Karpas-422 (cell line): Measurements from ENCODE around the gene LGALS3BP. TPM values are rescaled to one million over a fixed set of nuclear protein-coding genes. Genes with fewer than 3 reads are reported as not detected.

Experiments used
- DNase-seq: peaks from one replicate; pipeline ENCODE4 v3.0.0-alpha.2; 2015
- H2AFZ ChIP-seq: fragments of 200-600 bp; sonication (generic); 2 replicates; pipeline ENCODE4 v1.6.1; 2014; ENCODE audit warnings: antibody characterized with exemption, low read length, mixed read lengths
- H3K27ac ChIP-seq: fragments of 200-600 bp; sonication (generic); 2 replicates; pipeline ENCODE4 v1.5.1; 2014; ENCODE audit warnings: mild to moderate bottlenecking, low read length, moderate library complexity
- H3K27me3 ChIP-seq: fragments of 200-600 bp; sonication (generic); 2 replicates; pipeline ENCODE4 v1.6.1; 2014; ENCODE audit warnings: low read length, mixed read lengths
- H3K36me3 ChIP-seq: fragments of 200-600 bp; sonication (generic); 2 replicates; pipeline ENCODE4 v1.6.1; 2014; ENCODE audit warnings: low read length, mixed read lengths; ENCODE audit not compliant: insufficient read depth
- H3K4me1 ChIP-seq: fragments of 200-600 bp; sonication (generic); 2 replicates; pipeline ENCODE4 v1.6.1; 2014; ENCODE audit warnings: mild to moderate bottlenecking, low read length, mixed read lengths
- H3K4me2 ChIP-seq: fragments of 200-600 bp; sonication (generic); 2 replicates; pipeline ENCODE4 v1.6.1; 2014; ENCODE audit warnings: low read length, low read depth, mild to moderate bottlenecking; ENCODE audit not compliant: poor library complexity, severe bottlenecking
- H3K4me3 ChIP-seq: fragments of 200-600 bp; sonication (generic); 2 replicates; pipeline ENCODE4 v1.5.1; 2014; ENCODE audit warnings: mild to moderate bottlenecking, antibody characterized with exemption, low read length, mixed read lengths
- H3K79me2 ChIP-seq: fragments of 200-600 bp; sonication (generic); 2 replicates; pipeline ENCODE4 v1.6.1; 2014; ENCODE audit warnings: mild to moderate bottlenecking, low read length, mixed read lengths
- H3K9ac ChIP-seq: fragments of 200-600 bp; sonication (generic); 2 replicates; pipeline ENCODE4 v1.6.0; 2014; ENCODE audit warnings: low read length
- H3K9me2 ChIP-seq: fragments of 200-600 bp; sonication (generic), shearing (Covaris generic); replicated peaks from 2 replicates; pipeline ENCODE4 v1.6.0; 2014; ENCODE audit warnings: mild to moderate bottlenecking, low read length, moderate library complexity; ENCODE audit not compliant: insufficient read depth
- H3K9me3 ChIP-seq: fragments of 300-700, 200-600 bp; sonication (generic); 2 replicates; pipeline ENCODE4 v1.6.1; 2014; ENCODE audit warnings: low read length, mixed read lengths
- H4K20me1 ChIP-seq: fragments of 200-600 bp; sonication (generic); 2 replicates; pipeline ENCODE4 v1.6.1; 2014; ENCODE audit warnings: mild to moderate bottlenecking, antibody characterized with exemption, low read length, low read depth; ENCODE audit not compliant: insufficient read depth
- total RNA-seq: library from RNA; depleted of rRNA; stranded (reverse); fragments of >200 nt; shearing (Covaris generic); gene quantifications from 2 replicates; pipeline ENCODE4 v1.2.3, GENCODE V29; 2014; ENCODE audit warnings: low replicate concordance

The LGALS3BP gene
- total RNA-seq, 1 experiment from 2014 or later, result 23.7 TPM

- H3K27me3 ChIP-seq, result no peaks in the 10 kb centered on the region
- no peak overlapping the region for H3K27ac ChIP-seq
- H3K4me1 ChIP-seq, result no peaks in the 10 kb centered on the region
- H3K36me3 ChIP-seq, result no peaks in the 10 kb centered on the region
- H3K79me2 ChIP-seq, result no peaks in the 10 kb centered on the region
- H4K20me1 ChIP-seq, result no peaks in the 10 kb centered on the region
- no peak overlapping the region for H3K4me2 ChIP-seq
- no peak overlapping the region for H3K9ac ChIP-seq
- no peak for DNase-seq
- H3K9me3 ChIP-seq, result no peaks in the 10 kb centered on the region
- no peaks in the 10 kb centered on the region for H3K9me2 ChIP-seq
- no peak overlapping the region for H2AFZ ChIP-seq
- H3K4me3 ChIP-seq, result no peak overlapping the region
Measured at GRCh38 chr17:78939615-78940014, 40.1 kb downstream of the LGALS3BP start.

- H3K9me2 ChIP-seq, result no peaks in the 10 kb centered on the region
- H3K79me2 ChIP-seq, result no peaks in the 10 kb centered on the region
- no peak overlapping the region for H3K27ac ChIP-seq
- H3K36me3 ChIP-seq, result no peaks in the 10 kb centered on the region
- no peak overlapping the region for H3K9ac ChIP-seq
- no peak overlapping the region for H2AFZ ChIP-seq
- H3K4me1 ChIP-seq, result no peaks in the 10 kb centered on the region
- no peaks in the 10 kb centered on the region for H3K9me3 ChIP-seq
- H3K4me2 ChIP-seq, result no peak overlapping the region
- DNase-seq, result no peak
- H3K27me3 ChIP-seq, result no peaks in the 10 kb centered on the region
- no peak overlapping the region for H3K4me3 ChIP-seq
- H4K20me1 ChIP-seq, result no peaks in the 10 kb centered on the region
Measured at GRCh38 chr17:78937561-78937960, 42.2 kb downstream of the LGALS3BP start.

GRCh38 chr17:78935419-78936323 is 44.1 kb downstream of the LGALS3BP start:
- Histone ChIP-seq H3K4me1 (no peaks in the 10 kb centered on the region), H4K20me1 (no peaks in the 10 kb centered on the region), H3K27me3 (no peaks in the 10 kb centered on the region), H2AFZ (no peak overlapping the region), H3K4me3 (no peak overlapping the region), H3K9me3 (no peaks in the 10 kb centered on the region), H3K36me3 (no peaks in the 10 kb centered on the region), H3K79me2 (no peaks in the 10 kb centered on the region), H3K9ac (no peak overlapping the region), H3K27ac (no peak overlapping the region), H3K9me2 (no peaks in the 10 kb centered on the region), H3K4me2 (no peak overlapping the region)
- no peak for DNase-seq

- Histone ChIP-seq H2AFZ (no peak overlapping the region), H3K4me1 (no peaks in the 10 kb centered on the region), H3K9ac (no peak overlapping the region), H3K9me3 (no peaks in the 10 kb centered on the region), H3K27ac (no peak overlapping the region), H3K9me2 (no peaks in the 10 kb centered on the region), H3K4me2 (no peak overlapping the region), H3K36me3 (no peaks in the 10 kb centered on the region), H3K27me3 (no peaks in the 10 kb centered on the region), H4K20me1 (no peaks in the 10 kb centered on the region), H3K79me2 (no peaks in the 10 kb centered on the region), H3K4me3 (no peak overlapping the region)
- DNase-seq, result no peak
Measured at GRCh38 chr17:78934681-78935418, 44.9 kb downstream of the LGALS3BP start.

GRCh38 chr17:78933959-78934568 is 45.7 kb downstream of the LGALS3BP start:
- no peaks in the 10 kb centered on the region for H3K36me3 ChIP-seq
- no peak overlapping the region for H2AFZ ChIP-seq
- no peaks in the 10 kb centered on the region for H3K4me1 ChIP-seq
- no peaks in the 10 kb centered on the region for H3K9me2 ChIP-seq
- no peak overlapping the region for H3K27ac ChIP-seq
- no peaks in the 10 kb centered on the region for H3K27me3 ChIP-seq
- DNase-seq, result no peak
- no peaks in the 10 kb centered on the region for H3K79me2 ChIP-seq
- no peak overlapping the region for H3K4me3 ChIP-seq
- no peak overlapping the region for H3K4me2 ChIP-seq
- no peak overlapping the region for H3K9ac ChIP-seq
- H3K9me3 ChIP-seq, result no peaks in the 10 kb centered on the region
- no peaks in the 10 kb centered on the region for H4K20me1 ChIP-seq

GRCh38 chr17:78933025-78933958 is 46.4 kb downstream of the LGALS3BP start:
- no peak overlapping the region for H2AFZ ChIP-seq
- H3K4me2 ChIP-seq, result no peak overlapping the region
- H3K79me2 ChIP-seq, result no peaks in the 10 kb centered on the region
- H4K20me1 ChIP-seq, result no peaks in the 10 kb centered on the region
- no peaks in the 10 kb centered on the region for H3K4me1 ChIP-seq
- DNase-seq, result no peak
- H3K9me3 ChIP-seq, result no peaks in the 10 kb centered on the region
- H3K9me2 ChIP-seq, result no peaks in the 10 kb centered on the region
- no peak overlapping the region for H3K9ac ChIP-seq
- H3K36me3 ChIP-seq, result no peaks in the 10 kb centered on the region
- H3K4me3 ChIP-seq, result no peak overlapping the region
- H3K27me3 ChIP-seq, result no peaks in the 10 kb centered on the region
- H3K27ac ChIP-seq, result no peak overlapping the region

GRCh38 chr17:78929908-78930775 is 49.6 kb downstream of the LGALS3BP start:
- Histone ChIP-seq H3K36me3 (no peaks in the 10 kb centered on the region), H3K9me3 (no peaks in the 10 kb centered on the region), H3K79me2 (no peaks in the 10 kb centered on the region), H3K4me3 (no peak overlapping the region), H3K27me3 (no peaks in the 10 kb centered on the region), H3K4me1 (no peaks in the 10 kb centered on the region), H3K9ac (no peak overlapping the region), H4K20me1 (no peaks in the 10 kb centered on the region), H3K4me2 (no peak overlapping the region), H3K9me2 (no peaks in the 10 kb centered on the region), H3K27ac (no peak overlapping the region), H2AFZ (no peak overlapping the region)
- no peak for DNase-seq
